ENCODE results near the gene MEOX2.

MEOX2 gene

DNA sequence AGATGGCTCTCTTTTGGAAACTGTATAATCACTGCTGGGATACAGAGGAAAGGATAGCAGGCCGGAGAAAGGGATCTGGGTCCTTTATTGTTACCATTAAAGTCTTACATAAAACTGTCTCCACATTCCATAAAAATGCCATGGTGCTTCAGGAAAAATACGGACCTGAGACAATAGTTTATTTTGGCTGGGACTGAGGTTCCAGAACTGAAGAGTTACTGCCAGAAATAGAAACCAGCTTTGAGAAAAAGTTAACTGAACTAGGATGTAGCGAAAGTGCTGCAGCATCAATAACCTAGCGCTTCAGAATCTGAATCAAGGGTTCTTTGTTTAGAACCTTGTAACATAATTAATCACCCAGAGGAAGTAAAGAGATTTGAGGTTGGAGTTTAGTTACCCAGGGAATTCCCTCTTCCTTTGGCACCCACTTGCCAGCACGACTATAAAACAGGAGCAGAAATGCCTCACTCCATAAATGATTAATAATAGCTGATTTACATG is 38.0 kb downstream of the MEOX2 start:
- Histone ChIP-seq H3K36me3 (ENCODE audit: insufficient read depth, low read length) (no peaks in the 10 kb centered on the region), H3K9ac (ENCODE audit: low read length) (no peak overlapping the region), H3K4me3 (ENCODE audit: low read depth in 1 of 2, low read length in 2 of 2) (peak overlapping the region in 1 of 2 donors; percentile 2), H3K27me3 (ENCODE audit: control insufficient read depth in 1 of 2, insufficient read depth in 2 of 2, low read length in 2 of 2) (no peaks in the 10 kb centered on the region), H3K27ac (ENCODE audit: low read depth, low read length) (no peak overlapping the region), H3K9me3 (ENCODE audit: low read length) (no peaks in the 10 kb centered on the region), H3K4me1 (ENCODE audit: insufficient read depth, low read length) (peaks cover 14% of the 10 kb centered on the region)

DNA sequence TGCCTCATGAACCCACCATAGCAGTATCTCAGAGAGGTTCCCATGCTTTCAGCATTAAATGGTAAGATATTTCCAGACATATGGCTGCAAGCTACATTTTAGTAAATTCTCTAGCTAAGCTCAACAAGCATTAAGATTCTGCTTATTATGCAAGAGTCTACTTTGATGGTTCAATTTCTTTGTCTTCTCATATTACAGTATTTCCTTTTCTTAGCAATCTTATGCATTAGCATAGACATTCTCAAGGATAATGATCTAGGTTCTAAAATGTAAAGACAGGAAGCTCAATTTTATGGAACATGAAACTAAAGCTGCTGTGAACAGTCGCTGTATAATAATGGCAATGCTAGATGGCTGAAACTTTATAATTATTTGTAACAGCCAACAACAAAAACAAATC is 39.2 kb downstream of the MEOX2 start:
- H3K9me3 ChIP-seq (ENCODE audit: low read length): no peaks in the 10 kb centered on the region
- no peaks in the 10 kb centered on the region for H3K36me3 ChIP-seq (ENCODE audit: insufficient read depth, low read length)
- H3K4me3 ChIP-seq (ENCODE audit: low read depth in 1 of 2, low read length in 2 of 2): no peak overlapping the region
- no peaks in the 10 kb centered on the region for H3K27me3 ChIP-seq (ENCODE audit: control insufficient read depth in 1 of 2, insufficient read depth in 2 of 2, low read length in 2 of 2)
- no peak overlapping the region for H3K27ac ChIP-seq (ENCODE audit: low read depth, low read length)
- no peak overlapping the region for H3K9ac ChIP-seq (ENCODE audit: low read length)
- H3K4me1 ChIP-seq (ENCODE audit: insufficient read depth, low read length): peaks cover 11% of the 10 kb centered on the region

DNA sequence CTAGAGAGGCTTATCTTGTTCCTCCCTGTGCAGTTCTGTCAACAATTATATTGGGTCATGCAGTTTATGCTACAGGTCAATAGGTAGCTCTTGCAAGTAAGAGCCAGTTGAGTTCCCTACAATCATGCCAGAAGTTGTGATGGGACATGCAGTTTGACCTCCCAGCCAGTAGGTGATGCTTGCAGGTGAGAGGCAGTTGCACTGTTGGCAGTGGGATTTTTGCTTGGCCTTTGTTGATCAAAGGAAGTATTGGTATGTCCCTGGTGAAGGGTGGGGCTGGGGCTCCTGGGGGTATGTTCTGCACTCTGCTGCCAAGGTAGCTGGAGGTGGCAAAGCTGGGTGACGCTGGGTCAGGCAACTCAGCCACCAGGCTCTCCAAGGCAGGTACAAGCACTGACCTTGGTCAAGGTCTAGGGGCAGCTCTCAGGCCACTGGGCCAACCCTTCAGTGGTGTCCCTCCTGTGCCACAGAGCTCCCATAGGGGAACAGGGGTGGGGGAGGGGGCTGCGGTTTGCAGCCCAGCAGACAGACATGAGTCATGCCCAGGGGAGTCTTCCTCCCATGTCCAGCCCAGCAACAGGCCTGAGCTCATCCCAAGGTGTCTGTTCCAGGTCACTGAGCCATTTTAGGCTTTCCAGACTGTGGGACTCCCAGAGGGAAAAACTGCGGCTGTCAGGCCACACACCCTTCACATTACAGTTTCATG is 43.3 kb downstream of the MEOX2 start:
- Histone ChIP-seq H3K36me3 (ENCODE audit: insufficient read depth, low read length) (no peaks in the 10 kb centered on the region), H3K27ac (ENCODE audit: low read depth, low read length) (no peak overlapping the region), H3K27me3 (ENCODE audit: control insufficient read depth in 1 of 2, insufficient read depth in 2 of 2, low read length in 2 of 2) (no peaks in the 10 kb centered on the region), H3K4me1 (ENCODE audit: insufficient read depth, low read length) (no peaks in the 10 kb centered on the region), H3K9ac (ENCODE audit: low read length) (no peak overlapping the region), H3K9me3 (ENCODE audit: low read length) (no peaks in the 10 kb centered on the region), H3K4me3 (ENCODE audit: low read depth in 1 of 2, low read length in 2 of 2) (no peak overlapping the region)

DNA sequence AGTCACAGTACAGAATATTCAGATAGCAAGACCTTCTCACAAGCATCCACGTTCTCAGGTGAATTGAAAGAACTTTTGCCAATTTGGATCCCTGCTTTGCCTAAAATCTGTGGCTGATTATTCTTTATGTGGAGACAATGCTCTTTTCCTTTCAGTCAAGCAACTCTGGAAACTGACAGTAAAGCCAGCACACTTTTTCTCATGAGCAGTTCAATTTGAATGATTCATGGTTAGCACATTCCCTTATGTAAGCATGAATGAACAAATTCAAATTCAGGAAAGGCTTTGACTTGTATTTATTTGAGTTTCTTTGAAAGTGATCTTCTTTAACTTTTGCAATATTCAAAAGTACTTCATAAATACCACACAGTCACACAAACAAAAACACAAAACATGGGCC is 57.6 kb downstream of the MEOX2 start:
- H3K27me3 ChIP-seq (ENCODE audit: control insufficient read depth in 1 of 2, insufficient read depth in 2 of 2, low read length in 2 of 2): no peaks in the 10 kb centered on the region
- no peak overlapping the region for H3K4me3 ChIP-seq (ENCODE audit: low read depth in 1 of 2, low read length in 2 of 2)
- H3K9me3 ChIP-seq (ENCODE audit: low read length): no peaks in the 10 kb centered on the region
- no peaks in the 10 kb centered on the region for H3K36me3 ChIP-seq (ENCODE audit: insufficient read depth, low read length)
- H3K27ac ChIP-seq (ENCODE audit: low read depth, low read length): no peak overlapping the region
- no peak overlapping the region for H3K9ac ChIP-seq (ENCODE audit: low read length)
- H3K4me1 ChIP-seq (ENCODE audit: insufficient read depth, low read length): no peaks in the 10 kb centered on the region

DNA sequence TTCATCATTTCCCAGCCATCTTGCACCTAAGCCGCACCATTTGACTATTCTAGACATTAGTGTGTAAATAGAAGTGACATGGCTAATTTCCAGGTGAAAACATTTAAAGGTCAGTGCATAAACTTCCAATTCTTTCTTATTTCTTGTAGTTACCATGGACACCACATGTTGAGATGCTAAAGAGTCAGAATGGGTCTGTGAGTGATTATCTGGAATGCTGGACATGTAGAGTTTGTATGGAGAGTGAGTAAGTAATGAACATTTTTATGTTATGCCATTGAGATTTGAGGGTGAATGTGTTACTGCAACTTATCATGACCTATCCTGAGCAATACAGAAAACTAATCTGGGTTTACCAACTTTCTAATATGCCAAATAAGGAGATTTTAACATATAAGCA is 60.4 kb downstream of the MEOX2 start:
- Histone ChIP-seq H3K27me3 (ENCODE audit: control insufficient read depth in 1 of 2, insufficient read depth in 2 of 2, low read length in 2 of 2) (no peaks in the 10 kb centered on the region), H3K4me1 (ENCODE audit: insufficient read depth, low read length) (no peaks in the 10 kb centered on the region), H3K9ac (ENCODE audit: low read length) (no peak overlapping the region), H3K27ac (ENCODE audit: low read depth, low read length) (no peak overlapping the region), H3K4me3 (ENCODE audit: low read depth in 1 of 2, low read length in 2 of 2) (no peak overlapping the region), H3K36me3 (ENCODE audit: insufficient read depth, low read length) (no peaks in the 10 kb centered on the region), H3K9me3 (ENCODE audit: low read length) (no peaks in the 10 kb centered on the region)

DNA sequence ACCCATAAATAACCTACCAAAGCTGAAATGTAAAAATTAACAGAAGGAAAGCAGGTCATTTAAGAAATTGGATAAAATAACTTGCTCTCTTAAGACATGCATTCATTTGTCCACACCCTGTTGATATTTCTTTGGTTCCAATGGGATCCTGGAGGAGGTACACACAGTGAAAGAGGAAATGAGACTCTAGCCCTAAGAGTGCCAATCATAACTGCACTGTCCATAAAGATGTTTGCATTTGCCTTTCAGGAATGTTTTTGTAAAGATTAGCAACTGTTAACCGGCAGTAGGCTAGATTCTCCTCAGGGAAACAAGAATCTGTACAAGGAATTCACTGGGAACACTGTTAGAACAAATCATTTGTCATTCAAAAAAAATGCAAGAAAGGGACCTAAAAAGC is 61.0 kb downstream of the MEOX2 start:
- Histone ChIP-seq H3K9me3 (ENCODE audit: low read length) (no peaks in the 10 kb centered on the region), H3K27ac (ENCODE audit: low read depth, low read length) (no peak overlapping the region), H3K4me1 (ENCODE audit: insufficient read depth, low read length) (no peaks in the 10 kb centered on the region), H3K4me3 (ENCODE audit: low read depth in 1 of 2, low read length in 2 of 2) (no peak overlapping the region), H3K9ac (ENCODE audit: low read length) (no peak overlapping the region), H3K27me3 (ENCODE audit: control insufficient read depth in 1 of 2, insufficient read depth in 2 of 2, low read length in 2 of 2) (no peaks in the 10 kb centered on the region), H3K36me3 (ENCODE audit: insufficient read depth, low read length) (no peaks in the 10 kb centered on the region)

DNA sequence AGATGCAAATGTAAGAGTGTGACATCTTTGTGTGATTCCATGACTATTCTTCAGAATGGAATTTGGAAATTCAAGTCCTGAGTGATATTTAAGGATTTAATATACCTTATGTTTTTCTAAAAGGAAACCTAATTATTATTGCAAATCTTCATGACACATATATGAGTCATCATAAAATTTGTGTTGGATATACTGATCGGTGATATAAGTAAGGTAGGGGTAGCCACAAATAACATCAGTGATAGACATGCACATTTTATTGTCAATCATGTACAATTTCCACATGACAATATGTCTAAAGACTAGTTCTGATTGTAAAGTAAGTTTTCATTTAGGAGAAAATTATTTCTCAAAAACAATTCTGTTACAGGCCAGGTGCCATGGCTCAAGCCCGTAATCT is 65.0 kb downstream of the MEOX2 start:
- Histone ChIP-seq H3K9ac (ENCODE audit: low read length) (no peak overlapping the region), H3K27ac (ENCODE audit: low read depth, low read length) (no peak overlapping the region), H3K27me3 (ENCODE audit: control insufficient read depth in 1 of 2, insufficient read depth in 2 of 2, low read length in 2 of 2) (no peaks in the 10 kb centered on the region), H3K9me3 (ENCODE audit: low read length) (no peaks in the 10 kb centered on the region), H3K4me3 (ENCODE audit: low read depth in 1 of 2, low read length in 2 of 2) (no peak overlapping the region), H3K36me3 (ENCODE audit: insufficient read depth, low read length) (no peaks in the 10 kb centered on the region), H3K4me1 (ENCODE audit: insufficient read depth, low read length) (no peaks in the 10 kb centered on the region)

DNA sequence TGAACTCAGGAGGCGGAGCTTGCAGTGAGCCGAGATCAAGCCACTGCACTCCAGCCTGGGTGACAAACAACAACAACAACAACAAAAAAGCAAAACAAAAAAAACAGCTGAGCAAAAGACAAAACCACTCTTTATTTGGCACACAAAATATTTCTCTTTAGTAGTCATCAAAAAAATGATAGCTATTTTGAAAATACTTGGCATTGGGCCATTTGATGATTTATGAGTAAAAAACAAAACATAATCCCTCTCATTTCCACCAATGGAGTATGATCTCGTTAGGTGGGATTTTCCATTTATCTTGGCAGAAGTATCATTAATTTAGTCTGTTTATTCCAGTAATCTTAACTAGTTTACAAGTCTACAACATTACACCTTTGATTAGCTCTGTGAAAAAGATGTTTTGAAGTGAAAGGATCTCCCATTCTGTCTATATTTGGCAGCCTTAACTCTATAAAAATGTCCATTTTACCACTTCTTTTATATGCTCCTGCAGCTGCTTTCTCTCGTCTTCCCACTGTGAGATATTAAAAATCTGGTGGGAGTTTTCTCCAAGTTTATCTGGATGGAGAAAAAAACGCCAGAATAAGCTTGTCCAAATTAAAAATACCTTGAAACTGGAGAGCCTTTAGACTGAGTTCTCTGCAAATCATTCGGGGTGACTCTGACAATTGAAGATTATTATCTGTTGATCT is 65.8 kb downstream of the MEOX2 start:
- Histone ChIP-seq H3K9ac (ENCODE audit: low read length) (no peak overlapping the region), H3K9me3 (ENCODE audit: low read length) (no peaks in the 10 kb centered on the region), H3K4me3 (ENCODE audit: low read depth in 1 of 2, low read length in 2 of 2) (no peak overlapping the region), H3K27ac (ENCODE audit: low read depth, low read length) (no peak overlapping the region), H3K36me3 (ENCODE audit: insufficient read depth, low read length) (no peaks in the 10 kb centered on the region), H3K27me3 (ENCODE audit: control insufficient read depth in 1 of 2, insufficient read depth in 2 of 2, low read length in 2 of 2) (no peaks in the 10 kb centered on the region), H3K4me1 (ENCODE audit: insufficient read depth, low read length) (no peaks in the 10 kb centered on the region)

DNA sequence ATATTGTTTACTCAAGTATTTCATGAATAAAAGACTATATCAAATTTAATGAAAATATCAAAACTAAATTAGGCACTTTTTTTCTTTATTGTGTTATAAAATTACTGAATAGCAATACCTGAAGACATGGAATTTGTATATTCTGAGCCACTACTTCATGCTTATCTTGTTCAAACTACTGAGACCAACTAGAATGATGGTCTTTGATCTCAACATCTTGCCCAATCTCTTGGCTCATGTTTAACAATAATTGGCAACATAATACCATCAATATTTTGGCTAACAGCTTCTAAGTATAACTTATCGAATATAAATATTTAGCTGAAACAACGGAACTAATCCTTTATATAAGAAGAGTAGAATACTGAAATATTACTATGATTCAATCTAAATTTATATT is 68.2 kb downstream of the MEOX2 start:
- H3K9ac ChIP-seq (ENCODE audit: low read length): no peak overlapping the region
- H3K27me3 ChIP-seq (ENCODE audit: control insufficient read depth in 1 of 2, insufficient read depth in 2 of 2, low read length in 2 of 2): no peaks in the 10 kb centered on the region
- H3K27ac ChIP-seq (ENCODE audit: low read depth, low read length): no peak overlapping the region
- no peak overlapping the region for H3K4me3 ChIP-seq (ENCODE audit: low read depth in 1 of 2, low read length in 2 of 2)
- no peaks in the 10 kb centered on the region for H3K4me1 ChIP-seq (ENCODE audit: insufficient read depth, low read length)
- H3K36me3 ChIP-seq (ENCODE audit: insufficient read depth, low read length): no peaks in the 10 kb centered on the region
- no peaks in the 10 kb centered on the region for H3K9me3 ChIP-seq (ENCODE audit: low read length)

DNA sequence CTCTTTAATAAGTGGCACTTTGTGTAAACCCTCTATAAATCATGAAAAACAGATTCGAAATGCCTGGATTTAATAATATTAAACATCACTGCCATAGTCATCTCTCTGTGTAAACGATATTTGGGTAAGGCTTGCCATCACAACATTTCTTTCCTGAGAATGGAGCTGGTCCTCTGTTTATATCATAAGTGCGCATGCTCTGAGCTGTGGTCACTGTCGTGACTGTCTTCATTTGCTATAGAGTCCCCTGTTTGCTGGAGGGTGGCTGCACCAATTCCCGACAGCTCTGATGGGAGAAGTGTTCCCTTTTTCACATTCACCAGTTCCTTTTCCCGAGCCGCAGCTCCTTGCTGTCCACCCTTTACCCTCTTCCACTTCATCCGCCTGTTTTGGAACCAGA is 74.3 kb downstream of the MEOX2 start:
- no peak overlapping the region for H3K9ac ChIP-seq (ENCODE audit: low read length)
- H3K4me3 ChIP-seq (ENCODE audit: low read depth in 1 of 2, low read length in 2 of 2): no peak overlapping the region
- H3K4me1 ChIP-seq (ENCODE audit: insufficient read depth, low read length): no peaks in the 10 kb centered on the region
- no peaks in the 10 kb centered on the region for H3K9me3 ChIP-seq (ENCODE audit: low read length)
- no peaks in the 10 kb centered on the region for H3K36me3 ChIP-seq (ENCODE audit: insufficient read depth, low read length)
- no peak overlapping the region for H3K27ac ChIP-seq (ENCODE audit: low read depth, low read length)
- no peaks in the 10 kb centered on the region for H3K27me3 ChIP-seq (ENCODE audit: control insufficient read depth in 1 of 2, insufficient read depth in 2 of 2, low read length in 2 of 2)

DNA sequence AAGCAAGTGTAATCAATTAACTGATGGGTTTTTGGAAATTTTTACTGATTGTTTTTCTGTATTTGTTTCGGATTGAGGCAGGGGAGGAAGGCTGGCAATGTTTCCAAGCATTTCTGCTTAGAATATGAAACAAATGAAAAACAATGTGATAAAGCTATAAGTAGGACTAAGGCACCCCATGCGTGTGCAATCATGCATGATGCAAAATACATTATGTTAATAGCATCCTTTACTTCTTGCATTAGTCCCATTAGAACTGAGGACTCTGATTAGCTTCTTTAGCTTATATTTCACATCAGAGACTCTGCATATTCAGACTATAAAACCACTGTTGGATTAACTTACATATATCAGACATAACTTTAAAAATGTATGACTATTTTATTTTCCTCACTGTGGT is 76.0 kb downstream of the MEOX2 start:
- Histone ChIP-seq H3K9me3 (ENCODE audit: low read length) (no peaks in the 10 kb centered on the region), H3K4me1 (ENCODE audit: insufficient read depth, low read length) (no peaks in the 10 kb centered on the region), H3K27me3 (ENCODE audit: control insufficient read depth in 1 of 2, insufficient read depth in 2 of 2, low read length in 2 of 2) (no peaks in the 10 kb centered on the region), H3K9ac (ENCODE audit: low read length) (no peak overlapping the region), H3K36me3 (ENCODE audit: insufficient read depth, low read length) (no peaks in the 10 kb centered on the region), H3K27ac (ENCODE audit: low read depth, low read length) (no peak overlapping the region), H3K4me3 (ENCODE audit: low read depth in 1 of 2, low read length in 2 of 2) (no peak overlapping the region)

DNA sequence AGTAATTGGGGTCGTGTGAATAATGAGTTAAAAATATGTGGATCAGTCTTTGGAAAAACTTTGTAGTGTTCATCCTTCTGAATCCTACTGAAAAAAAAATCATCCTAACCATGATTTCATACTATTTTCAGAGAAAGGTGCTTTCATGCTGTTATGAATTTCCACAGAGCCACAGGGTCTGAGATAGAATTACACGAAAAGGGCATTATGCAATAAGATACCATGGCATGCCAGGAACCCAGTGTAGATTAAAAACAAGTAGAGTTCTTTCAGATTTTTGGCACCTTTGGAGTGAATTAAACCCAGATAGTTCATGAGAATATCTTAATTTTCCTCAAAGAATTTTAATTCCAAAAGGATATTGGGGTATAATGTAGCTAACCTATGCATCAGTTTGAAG is 77.2 kb downstream of the MEOX2 start:
- Histone ChIP-seq H3K27me3 (ENCODE audit: control insufficient read depth in 1 of 2, insufficient read depth in 2 of 2, low read length in 2 of 2) (no peaks in the 10 kb centered on the region), H3K36me3 (ENCODE audit: insufficient read depth, low read length) (no peaks in the 10 kb centered on the region), H3K4me3 (ENCODE audit: low read depth in 1 of 2, low read length in 2 of 2) (no peak overlapping the region), H3K27ac (ENCODE audit: low read depth, low read length) (no peak overlapping the region), H3K4me1 (ENCODE audit: insufficient read depth, low read length) (no peaks in the 10 kb centered on the region), H3K9ac (ENCODE audit: low read length) (no peak overlapping the region), H3K9me3 (ENCODE audit: low read length) (no peaks in the 10 kb centered on the region)

All from muscle layer of colon (tissue), 2 donors.